ENCODE results near the gene KIRREL2.

GRCh38 chr19:35911790-35912189 lies 55.1 kb downstream of the KIRREL2 start:
- no peak for TF ChIP-seq POLR2AphosphoS5 (IDR thresholded peaks at IDR 0.05; ENCODE audit: insufficient read depth in 1 of 2, low read depth in 1 of 2)
- TF ChIP-seq CTCF (IDR thresholded peaks at IDR 0.05), result no peak

All from vagina (tissue), 2 donors.